GM21737 (cell line): ENCODE results near the gene CCDC159.
"Not testable (repeated sequence)": the region's sequence is repeated elsewhere in the genome, so short reads cannot be mapped to it uniquely, and the experiment has no call there.

Experiments
- ATAC-seq: cut with Tn5 transposase; IDR thresholded peaks from one replicate; pipeline ENCODE4 v1.9.1; 2021; ENCODE audit warnings: mild to moderate bottlenecking, moderate library complexity; ENCODE audit not compliant: unreplicated experiment

CCDC159 gene

GRCh38 chr19:11346104-11346940 lies at the start of gene CCDC159, which contains the start of gene TMEM205:
Gene CCDC159 (plus strand): TSS chr19:11346519. CDS start chr19:11346607, 88 bp downstream.
Gene TMEM205 (minus strand): TSS chr19:11346268. CDS start chr19:11345619, 649 bp downstream.
- ATAC-seq: peak; percentile 81

GRCh38 chr19:11299946-11300810 lies 46.1 kb upstream of the CCDC159 start:
- no peak for ATAC-seq

DNA sequence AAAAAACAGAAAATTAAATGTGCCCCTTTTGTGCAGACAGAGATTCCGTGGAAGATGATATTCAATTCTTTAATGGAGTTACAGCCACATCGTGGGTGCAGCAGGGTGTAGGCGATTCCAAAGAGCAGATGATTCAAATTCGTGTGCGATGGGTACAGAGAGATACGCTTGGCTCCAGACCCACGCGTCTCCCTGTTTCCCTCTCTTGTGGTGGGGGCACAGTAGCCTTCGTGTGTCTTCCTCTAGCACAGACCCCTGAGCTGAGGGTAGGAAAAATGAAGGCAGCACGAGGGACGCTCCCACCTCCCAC lies 45.6 kb upstream of the CCDC159 start:
- ATAC-seq: no peak

- no peak for ATAC-seq
Measured at GRCh38 chr19:11304936-11305335, 41.4 kb upstream of the CCDC159 start.

DNA sequence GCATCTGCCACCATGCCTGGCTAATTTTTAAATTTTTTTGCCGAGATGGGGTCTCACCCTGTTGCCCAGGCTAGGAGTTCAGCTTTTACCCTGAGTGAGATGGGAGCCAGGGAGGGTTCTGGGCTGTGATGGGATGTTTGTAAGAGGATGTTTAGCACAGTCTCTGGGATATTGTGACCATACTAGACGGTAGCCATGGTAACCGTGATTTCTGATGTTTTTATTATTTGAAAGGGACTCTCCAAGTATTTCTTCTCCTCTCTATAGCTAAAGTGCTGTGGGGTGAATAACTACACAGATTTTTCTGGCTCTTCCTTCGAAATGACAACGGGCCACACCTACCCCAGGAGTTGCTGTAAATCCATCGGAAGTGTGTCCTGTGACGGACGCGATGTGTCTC lies 40.0 kb upstream of the CCDC159 start:
- no peak for ATAC-seq

DNA sequence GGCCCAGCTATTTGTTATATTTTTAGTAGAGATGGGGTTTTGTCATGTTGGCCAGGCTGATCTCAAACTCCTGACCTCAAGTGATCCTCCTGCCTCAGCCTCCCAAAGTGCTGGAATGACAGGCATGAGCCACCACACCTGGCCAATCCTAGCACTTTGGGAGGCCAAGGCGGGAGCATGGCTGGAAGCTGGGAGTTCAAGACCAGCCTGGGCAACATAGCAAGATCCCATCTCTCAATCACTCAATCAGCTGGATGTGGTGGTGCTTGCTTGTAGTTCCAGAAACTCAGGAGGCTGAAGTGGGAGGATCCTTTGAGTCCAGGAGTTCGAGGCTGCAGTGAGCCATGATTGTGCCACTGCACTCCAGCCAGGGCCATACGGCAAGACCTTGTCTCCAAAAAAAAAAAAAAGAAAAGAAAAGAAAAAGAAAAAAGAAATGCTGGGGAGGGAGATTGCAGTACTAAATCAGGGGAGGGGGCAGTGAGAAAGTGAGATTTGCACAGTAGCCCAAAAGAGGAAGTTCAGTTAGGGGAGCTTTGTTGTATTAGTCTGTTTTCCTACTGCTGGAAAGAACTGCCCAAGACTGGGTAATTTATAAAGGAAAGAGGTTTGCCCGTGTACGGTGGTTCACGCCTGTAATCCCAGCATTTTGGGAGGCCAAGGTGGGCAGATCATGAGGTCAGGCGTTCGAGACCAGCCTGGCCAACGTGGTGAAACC lies 25.9 kb upstream of the CCDC159 start:
- not testable (repeated sequence) for ATAC-seq

DNA sequence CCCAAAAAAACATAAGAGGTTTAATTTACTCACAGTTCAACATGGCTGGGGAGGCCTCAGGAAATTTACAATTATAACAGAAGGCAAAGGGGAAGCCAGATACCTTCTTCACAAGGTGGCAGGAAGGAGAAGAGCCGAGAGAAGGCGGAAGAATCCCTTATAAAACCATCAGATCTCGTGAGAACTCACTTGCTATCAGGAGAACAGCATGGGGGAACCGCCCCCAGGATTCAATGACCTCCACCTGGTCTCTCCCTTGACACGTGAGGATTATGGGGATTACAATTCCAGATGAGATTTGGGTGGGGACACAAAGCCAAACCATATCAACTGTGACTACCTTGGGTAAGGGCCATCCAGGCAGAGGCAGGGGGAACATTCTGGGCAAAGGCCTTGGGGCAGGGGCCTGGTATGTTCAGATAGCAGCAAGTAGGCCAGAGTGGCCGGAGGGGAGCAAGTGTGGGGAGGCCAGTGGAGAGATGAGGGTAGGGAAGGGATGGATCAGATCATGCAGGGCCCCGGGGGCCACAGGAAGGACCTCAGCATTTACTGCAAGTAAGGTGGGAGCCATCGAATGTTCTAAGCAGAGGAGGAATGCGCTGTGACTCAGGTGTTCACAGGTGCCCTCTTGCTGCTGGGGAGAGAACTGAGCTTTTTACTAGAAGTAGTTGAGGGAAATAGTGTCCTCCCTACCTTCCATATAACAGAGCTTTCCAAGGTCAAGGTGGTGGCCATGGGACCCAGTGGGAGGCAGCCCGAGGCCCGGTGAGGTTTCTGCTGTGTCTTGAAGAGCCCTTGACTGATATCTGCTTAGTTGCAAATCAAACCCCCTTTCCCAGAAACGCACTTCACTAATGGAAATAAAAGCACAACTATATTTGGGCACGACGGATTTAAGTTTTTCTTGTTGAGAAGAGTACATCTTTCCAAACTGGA lies 24.9 kb upstream of the CCDC159 start:
- ATAC-seq: no peak

GRCh38 chr19:11322269-11323024 lies 23.9 kb upstream of the CCDC159 start:
- no peak for ATAC-seq

DNA sequence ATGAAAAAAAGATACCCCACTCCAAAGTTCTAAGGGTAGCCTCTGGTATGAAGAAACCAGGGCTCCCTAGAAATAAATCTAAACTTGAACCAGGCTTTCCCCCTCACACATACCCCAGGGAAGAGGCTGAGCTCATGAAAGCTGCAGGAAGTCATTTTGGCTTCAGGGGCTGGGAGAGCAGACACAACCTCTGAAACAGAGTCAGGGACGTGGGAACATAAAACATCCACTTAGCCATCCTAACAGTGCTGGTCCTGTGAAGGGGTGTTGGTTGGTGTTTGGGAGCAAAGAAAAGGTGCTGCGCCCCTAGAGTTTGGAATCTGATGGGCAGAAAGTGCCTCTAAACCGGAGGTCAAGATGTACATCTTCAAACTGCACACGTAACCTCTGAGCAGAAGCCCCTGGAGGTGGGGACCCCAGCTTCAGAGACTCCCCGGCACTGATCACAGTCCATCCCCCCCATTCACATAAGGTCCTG lies 22.7 kb upstream of the CCDC159 start:
- ATAC-seq: no peak

GRCh38 chr19:11324079-11324661 lies 22.1 kb upstream of the CCDC159 start:
- no peak for ATAC-seq

DNA sequence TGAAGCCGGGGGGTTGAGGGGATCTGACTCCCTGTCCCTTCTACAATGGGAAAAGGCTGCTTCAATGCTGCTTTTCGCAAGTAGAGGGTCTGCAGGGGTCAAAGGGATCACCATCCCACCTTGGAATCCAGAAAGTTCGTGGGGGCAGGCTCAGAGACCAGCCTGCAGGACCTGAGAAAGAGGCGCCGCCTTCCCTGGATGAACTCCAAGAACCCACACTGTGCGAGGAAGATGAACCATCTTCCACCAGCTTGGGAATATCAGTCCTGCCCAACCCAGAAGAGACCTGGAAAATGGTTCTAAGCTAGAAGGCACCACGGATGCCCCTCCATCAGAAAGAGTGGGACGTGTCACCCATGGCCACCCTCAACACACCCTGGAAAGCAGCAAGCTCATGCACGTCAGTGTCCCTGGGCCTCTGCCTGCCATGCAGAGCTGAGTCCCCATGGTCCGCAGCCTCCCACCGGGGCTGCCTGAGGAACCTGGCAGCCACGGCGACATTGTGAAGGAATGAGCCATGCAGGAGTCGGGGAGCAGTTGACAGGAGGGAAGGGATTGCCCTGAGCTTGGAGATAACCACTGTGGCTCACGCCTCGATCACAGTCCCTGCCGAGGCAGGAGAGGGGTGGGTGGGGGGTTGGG lies 21.4 kb upstream of the CCDC159 start:
- no peak for ATAC-seq

- no peak for ATAC-seq
Measured at GRCh38 chr19:11325544-11325943, 20.8 kb upstream of the CCDC159 start.

DNA sequence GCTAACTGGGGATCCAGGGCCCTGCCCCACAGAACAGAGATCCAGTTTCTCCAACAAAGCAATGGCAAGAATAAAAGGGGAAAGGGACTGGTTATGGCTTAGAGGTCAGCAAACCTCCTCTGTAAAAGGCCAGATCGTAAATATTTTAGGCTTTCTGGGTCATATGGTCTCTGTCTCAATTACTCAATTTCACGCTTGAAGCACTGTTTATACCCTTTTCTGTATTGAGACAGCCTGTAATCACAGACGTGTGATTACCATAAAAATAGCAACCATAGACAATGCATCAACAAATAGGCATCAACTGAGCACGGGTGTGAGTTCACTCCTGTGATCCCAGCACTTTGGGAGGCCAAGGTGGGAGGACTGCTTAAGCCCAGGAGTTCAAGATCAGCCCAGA lies 16.2 kb upstream of the CCDC159 start:
- ATAC-seq: no peak

GRCh38 chr19:11331502-11331901 lies 14.8 kb upstream of the CCDC159 start:
- ATAC-seq: no peak

- no peak for ATAC-seq
Measured at GRCh38 chr19:11332822-11333221, 13.5 kb upstream of the CCDC159 start.

GRCh38 chr19:11333838-11334237 lies 12.5 kb upstream of the CCDC159 start:
- ATAC-seq: not testable (repeated sequence)

DNA sequence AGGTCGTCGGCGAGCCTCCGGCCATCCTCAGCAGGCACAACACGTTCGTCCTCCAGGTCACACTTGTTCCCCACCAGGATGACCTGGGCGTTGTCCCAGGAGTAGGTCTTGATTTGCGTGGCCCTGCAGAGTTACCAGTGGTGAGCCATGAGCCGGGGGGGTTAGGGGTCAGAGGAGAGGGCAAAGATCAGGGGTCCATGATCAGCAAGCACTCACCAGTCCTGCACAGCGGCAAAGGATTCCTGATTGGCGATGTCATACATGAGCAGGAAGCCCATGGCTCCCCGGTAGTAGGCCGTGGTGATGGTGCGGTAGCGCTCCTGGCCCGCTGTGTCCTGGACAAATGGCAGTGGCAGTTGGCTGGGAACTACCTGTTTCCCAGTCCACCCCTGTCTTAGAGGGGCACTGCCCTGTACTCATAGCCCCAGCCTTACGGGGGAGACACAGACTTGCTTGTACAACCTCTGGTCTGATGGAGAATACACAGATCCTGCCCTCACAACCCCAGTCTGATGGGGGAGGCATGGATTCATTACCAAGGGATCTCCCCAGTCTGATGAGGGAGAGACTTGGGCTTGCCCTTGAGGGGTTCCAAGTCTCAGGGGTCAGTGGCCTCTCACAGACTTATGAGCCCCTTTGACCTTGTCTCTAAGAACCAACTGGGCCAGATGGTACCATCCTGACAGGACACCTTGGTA lies 10.7 kb upstream of the CCDC159 start:
- ATAC-seq: no peak

GRCh38 chr19:11337080-11337479 lies 9.2 kb upstream of the CCDC159 start:
- ATAC-seq: no peak
